GM23248 (cell line): ENCODE measurements around the gene IQGAP1. TPM values are rescaled to one million over a fixed set of nuclear protein-coding genes. Genes with fewer than 3 reads are reported as not detected.

ENCODE experiments used
- DNase-seq: peaks from one replicate; pipeline ENCODE4 v3.0.0-alpha.2; 2015
- H2AFZ ChIP-seq: fragments of 200-600 bp; sonication (generic); 2 replicates; pipeline ENCODE4 v1.6.1; 2016; ENCODE audit warnings: antibody characterized with exemption
- H3F3A ChIP-seq: fragments of 200-600 bp; sonication (generic); 2 replicates; pipeline ENCODE4 v1.6.1; 2016; ENCODE audit warnings: mild to moderate bottlenecking, antibody characterized with exemption, mixed run types; ENCODE audit not compliant: insufficient read depth
- H3K27ac ChIP-seq: fragments of 200-600 bp; sonication (generic); 2 replicates; pipeline ENCODE4 v1.5.1; 2016; ENCODE audit warnings: mild to moderate bottlenecking
- H3K27me3 ChIP-seq: fragments of 200-600 bp; sonication (generic); replicated peaks from 2 replicates; pipeline ENCODE4 v1.6.1; 2016; ENCODE audit warnings: mild to moderate bottlenecking; ENCODE audit not compliant: insufficient read depth
- H3K36me3 ChIP-seq: fragments of 200-600 bp; sonication (generic); 2 replicates; pipeline ENCODE4 v1.6.1; 2016; ENCODE audit warnings: low read depth, mild to moderate bottlenecking
- H3K4me1 ChIP-seq: fragments of 200-600 bp; sonication (generic); 2 replicates; pipeline ENCODE4 v1.6.1; 2016; ENCODE audit warnings: mild to moderate bottlenecking; ENCODE audit not compliant: insufficient read depth
- H3K4me2 ChIP-seq: fragments of 200-600 bp; sonication (generic); one replicate; pipeline ENCODE4 v1.6.1; 2016; ENCODE audit warnings: mild to moderate bottlenecking; ENCODE audit not compliant: unreplicated experiment
- H3K4me3 ChIP-seq: fragments of 200-600 bp; sonication (generic); 2 replicates; pipeline ENCODE4 v1.5.1; 2016; ENCODE audit warnings: mild to moderate bottlenecking
- H3K79me2 ChIP-seq: fragments of 200-600 bp; sonication (generic); 2 replicates; pipeline ENCODE4 v1.6.1; 2016; ENCODE audit warnings: mild to moderate bottlenecking; ENCODE audit not compliant: insufficient read depth
- H3K9ac ChIP-seq: fragments of 200-600 bp; sonication (generic); 2 replicates; pipeline ENCODE4 v1.6.1; 2016; ENCODE audit warnings: mild to moderate bottlenecking
- H3K9me2 ChIP-seq: fragments of 200-600 bp; sonication (generic); 2 replicates; pipeline ENCODE4 v1.6.1; 2016; ENCODE audit warnings: mixed run types, mild to moderate bottlenecking, moderate library complexity; ENCODE audit not compliant: insufficient read depth
- H3K9me3 ChIP-seq: fragments of 200-600 bp; sonication (generic); one replicate; pipeline ENCODE4 v1.6.1; 2017; ENCODE audit warnings: low read depth
- H4K20me1 ChIP-seq: fragments of 200-600 bp; sonication (generic); 2 replicates; pipeline ENCODE4 v1.6.0; 2016; ENCODE audit not compliant: insufficient read depth
- EZH2 ChIP-seq: fragments of 200-600 bp; sonication (generic); IDR thresholded peaks from 2 replicates; pipeline ENCODE4 v1.6.1; 2018; ENCODE audit warnings: antibody characterized with exemption, mild to moderate bottlenecking; ENCODE audit not compliant: insufficient read depth, poor library complexity, severe bottlenecking
- EZH2phosphoT487 ChIP-seq: fragments of 200-600 bp; sonication (generic); IDR thresholded peaks from 2 replicates; pipeline ENCODE4 v1.6.1; 2018; ENCODE audit warnings: antibody characterized with exemption, moderate library complexity, mild to moderate bottlenecking, low read depth; ENCODE audit not compliant: insufficient read depth
- WGBS, 2 experiments: methylation state at CpG; one replicate each; pipeline ENCODE4 v1.1.6; 2015 to 2017; ENCODE audit warnings: low lambda C conversion rate in 2 of 2, low coverage in 1 of 2; ENCODE audit errors: missing lambda C conversion rate in 2 of 2; 5-methylcytosine and 5-hydroxymethylcytosine counted together
- in situ Hi-C: fragments of 300-500 bp; cut with MboI; formaldehyde crosslinking; loops from 2 replicates; pipeline ENCODE4 v1.15.0; 2020
- polyA plus RNA-seq: library from polyadenylated mRNA; unstranded; fragments of >200 nt; fragmentation: Nextera tagmentation; extraction: Ambion mirVana; gene quantifications from 2 replicates; pipeline ENCODE4 v1.2.1, GENCODE V29; 2016
- total RNA-seq: library from RNA; depleted of rRNA; stranded (reverse); fragments of >200 nt; shearing (Covaris generic); gene quantifications from 2 replicates; pipeline ENCODE4 v1.2.3, GENCODE V29; 2014

IQGAP1 gene
- total and polyA plus RNA-seq, 2 experiments from 2014 or later, result 101 to 185 TPM

GRCh38 chr15:90364251-90364650 lies 23.8 kb upstream of the IQGAP1 start:
- Histone ChIP-seq H3K9ac (peak overlapping the region; percentile 84; the same call in 1 of the 2 replicates), H2AFZ (0 out of 2 replicates have a peak overlapping the region, but pooled peaks have one; percentile 31), H3K4me2 (peak overlapping the region; percentile 57), H3K36me3 (no peaks in the 10 kb centered on the region), H3K9me2 (no peaks in the 10 kb centered on the region), H3K4me1 (peaks cover 39% of the 10 kb centered on the region), H3K27me3 (no peaks in the 10 kb centered on the region), H3F3A (peaks cover 13% of the 10 kb centered on the region; the same call in 1 of the 2 replicates), H3K79me2 (no peaks in the 10 kb centered on the region), H4K20me1 (no peaks in the 10 kb centered on the region), H3K4me3 (no peak overlapping the region), H3K27ac (peak overlapping the region; percentile 98), H3K9me3 (no peaks in the 10 kb centered on the region)
- TF ChIP-seq EZH2phosphoT487, result no peak
- TF ChIP-seq EZH2, result no peak
- 31 to 36% methylated on average over 4 of the region's 4 CpGs for WGBS, 2 experiments
- peak; percentile 77 for DNase-seq
- in situ Hi-C loops, result no loop called here

GRCh38 chr15:90365414-90366055 lies 22.5 kb upstream of the IQGAP1 start:
- WGBS, 2 experiments, result 97 to 99% methylated on average over 15 of the region's 15 CpGs
- Histone ChIP-seq H3K4me2 (no peak overlapping the region), H3F3A (peaks cover 13% of the 10 kb centered on the region; the same call in 1 of the 2 replicates), H4K20me1 (no peaks in the 10 kb centered on the region), H3K27ac (no peak overlapping the region), H2AFZ (no peak overlapping the region), H3K4me1 (peaks cover 39% of the 10 kb centered on the region), H3K9me2 (no peaks in the 10 kb centered on the region), H3K27me3 (no peaks in the 10 kb centered on the region), H3K9ac (no peak overlapping the region), H3K36me3 (no peaks in the 10 kb centered on the region), H3K79me2 (no peaks in the 10 kb centered on the region), H3K4me3 (no peak overlapping the region), H3K9me3 (no peaks in the 10 kb centered on the region)
- TF ChIP-seq EZH2phosphoT487 (no peak), EZH2 (no peak)
- no peak for DNase-seq
- in situ Hi-C loops, result no loop called here

GRCh38 chr15:90367576-90367975 lies 20.5 kb upstream of the IQGAP1 start:
- in situ Hi-C loops, result no loop called here
- Histone ChIP-seq H3K79me2 (no peaks in the 10 kb centered on the region), H3F3A (peaks cover 7% of the 10 kb centered on the region; the same call in 1 of the 2 replicates), H4K20me1 (no peaks in the 10 kb centered on the region), H3K4me2 (peak overlapping the region; percentile 14), H3K4me3 (no peak overlapping the region), H2AFZ (peak overlapping the region; percentile 58), H3K9me3 (no peaks in the 10 kb centered on the region), H3K27ac (peak overlapping the region; percentile 40; the same call in 1 of the 2 replicates), H3K9me2 (no peaks in the 10 kb centered on the region), H3K9ac (no peak overlapping the region), H3K36me3 (no peaks in the 10 kb centered on the region), H3K27me3 (no peaks in the 10 kb centered on the region), H3K4me1 (peaks cover 30% of the 10 kb centered on the region)
- DNase-seq, result peak; percentile 74
- TF ChIP-seq EZH2phosphoT487 (no peak), EZH2 (no peak)
- WGBS, 2 experiments, result 4 to 5% methylated on average over 3 of the region's 3 CpGs

GRCh38 chr15:90375071-90375470 lies 13.0 kb upstream of the IQGAP1 start:
- no peak overlapping the region for H3K27ac ChIP-seq
- H3K4me1 ChIP-seq, result no peaks in the 10 kb centered on the region
- H3K36me3 ChIP-seq, result no peaks in the 10 kb centered on the region
- in situ Hi-C loops, result no loop called here
- no peak overlapping the region for H2AFZ ChIP-seq
- no peaks in the 10 kb centered on the region for H4K20me1 ChIP-seq
- H3K4me2 ChIP-seq, result no peak overlapping the region
- 89 to 91% methylated on average over 7 of the region's 7 CpGs for WGBS, 2 experiments
- no peaks in the 10 kb centered on the region for H3K27me3 ChIP-seq
- no peaks in the 10 kb centered on the region for H3K9me3 ChIP-seq
- no peaks in the 10 kb centered on the region for H3F3A ChIP-seq
- no peak overlapping the region for H3K9ac ChIP-seq
- no peaks in the 10 kb centered on the region for H3K79me2 ChIP-seq
- TF ChIP-seq EZH2phosphoT487, result no peak
- no peak for TF ChIP-seq EZH2
- no peaks in the 10 kb centered on the region for H3K9me2 ChIP-seq
- no peak overlapping the region for H3K4me3 ChIP-seq
- DNase-seq, result no peak
